Loucy (cell line): ENCODE results near the gene GUF1.

ENCODE experiments used
- H2AFZ ChIP-seq: fragments of 200-600 bp; sonication (generic); 2 replicates; pipeline ENCODE4 v1.6.0; 2016; ENCODE audit warnings: antibody characterized with exemption, mild to moderate bottlenecking, low read length, moderate library complexity
- H3F3A ChIP-seq: fragments of 200-600 bp; 2 replicates; pipeline ENCODE4 v1.6.0; 2016; ENCODE audit warnings: antibody characterized with exemption, low read depth, mild to moderate bottlenecking
- H3K27me3 ChIP-seq: fragments of 200-600 bp; sonication (generic); 2 replicates; pipeline ENCODE4 v1.6.1; 2014; ENCODE audit warnings: low read length, mild to moderate bottlenecking; ENCODE audit not compliant: insufficient read depth, poor library complexity, severe bottlenecking
- H3K36me3 ChIP-seq: fragments of 200-600 bp; sonication (generic); 2 replicates; pipeline ENCODE4 v1.6.1; 2016; ENCODE audit warnings: low read length; ENCODE audit not compliant: insufficient read depth
- H3K4me1 ChIP-seq: fragments of 200-600 bp; sonication (generic); 2 replicates; pipeline ENCODE4 v1.5.1; 2014; ENCODE audit warnings: low read length, mild to moderate bottlenecking; ENCODE audit not compliant: insufficient read depth, poor library complexity, severe bottlenecking
- H3K4me2 ChIP-seq: fragments of 200-600 bp; sonication (generic); 2 replicates; pipeline ENCODE4 v1.6.0; 2014; ENCODE audit warnings: antibody characterized with exemption, low read length, low read depth, mild to moderate bottlenecking; ENCODE audit not compliant: poor library complexity, severe bottlenecking
- H3K4me3 ChIP-seq: fragments of 200-600 bp; sonication (generic); 2 replicates; pipeline ENCODE4 v1.5.1; 2014; ENCODE audit warnings: low read length, mild to moderate bottlenecking, mixed read lengths; ENCODE audit not compliant: poor library complexity, severe bottlenecking
- H3K79me2 ChIP-seq: fragments of 200-600 bp; sonication (generic); 2 replicates; pipeline ENCODE4 v1.6.1; 2014; ENCODE audit warnings: low read length; ENCODE audit not compliant: insufficient read depth
- H3K9ac ChIP-seq: fragments of 200-600 bp; sonication (generic); 2 replicates; pipeline ENCODE4 v1.6.0; 2014; ENCODE audit warnings: mild to moderate bottlenecking, low read depth, low read length, moderate library complexity; ENCODE audit not compliant: poor library complexity, severe bottlenecking
- H3K9me2 ChIP-seq: fragments of 200-600 bp; sonication (generic); replicated peaks from 2 replicates; pipeline ENCODE4 v1.6.1; 2016; ENCODE audit warnings: low read depth, low read length, mixed read lengths
- H3K9me3 ChIP-seq: fragments of 200-600 bp; sonication (generic); 2 replicates; pipeline ENCODE4 v1.6.1; 2014; ENCODE audit warnings: mild to moderate bottlenecking, antibody characterized with exemption, low read length, low read depth; ENCODE audit not compliant: insufficient read depth
- H4K20me1 ChIP-seq: fragments of 200-600 bp; sonication (generic); 2 replicates; pipeline ENCODE4 v1.6.0; 2014; ENCODE audit warnings: antibody characterized with exemption, low read length, mild to moderate bottlenecking; ENCODE audit not compliant: insufficient read depth, poor library complexity, severe bottlenecking
- CTCF ChIP-seq: fragments of 200-600 bp; sonication (generic); conservative IDR thresholded peaks from 2 replicates; pipeline ENCODE4 v1.5.1; 2014; ENCODE audit warnings: mild to moderate bottlenecking, antibody characterized with exemption, low read length
- EZH2phosphoT487 ChIP-seq: fragments of 200-600 bp; IDR thresholded peaks from 2 replicates; pipeline ENCODE4 v1.6.1; 2018; ENCODE audit warnings: antibody characterized with exemption, mild to moderate bottlenecking, moderate library complexity, borderline replicate concordance

GUF1 gene

GRCh38 chr4:44661940-44662622 lies 16.1 kb upstream of the GUF1 start:
- H4K20me1 ChIP-seq: no peaks in the 10 kb centered on the region
- no peak overlapping the region for H2AFZ ChIP-seq
- no peaks in the 10 kb centered on the region for H3F3A ChIP-seq
- no peak overlapping the region for H3K4me2 ChIP-seq
- no peaks in the 10 kb centered on the region for H3K36me3 ChIP-seq
- H3K9me3 ChIP-seq: no peaks in the 10 kb centered on the region
- H3K9ac ChIP-seq: no peak overlapping the region
- H3K4me1 ChIP-seq: no peaks in the 10 kb centered on the region
- H3K79me2 ChIP-seq: no peaks in the 10 kb centered on the region
- H3K27me3 ChIP-seq: no peaks in the 10 kb centered on the region
- TF ChIP-seq EZH2phosphoT487 (no peak), CTCF (no peak)
- no peak overlapping the region for H3K4me3 ChIP-seq
- no peaks in the 10 kb centered on the region for H3K9me2 ChIP-seq

GRCh38 chr4:44662623-44663005 lies 15.6 kb upstream of the GUF1 start:
- Histone ChIP-seq H3K36me3 (no peaks in the 10 kb centered on the region), H3K4me2 (no peak overlapping the region), H3F3A (no peaks in the 10 kb centered on the region), H3K9me2 (no peaks in the 10 kb centered on the region), H2AFZ (no peak overlapping the region), H3K27me3 (no peaks in the 10 kb centered on the region), H3K4me3 (no peak overlapping the region), H3K79me2 (no peaks in the 10 kb centered on the region), H4K20me1 (no peaks in the 10 kb centered on the region), H3K9me3 (no peaks in the 10 kb centered on the region), H3K9ac (no peak overlapping the region), H3K4me1 (no peaks in the 10 kb centered on the region)
- TF ChIP-seq CTCF (no peak), EZH2phosphoT487 (no peak)

- Histone ChIP-seq H3K27me3 (no peaks in the 10 kb centered on the region), H4K20me1 (no peaks in the 10 kb centered on the region), H3K4me3 (no peak overlapping the region), H3K9me2 (no peaks in the 10 kb centered on the region), H2AFZ (no peak overlapping the region), H3K79me2 (no peaks in the 10 kb centered on the region), H3K36me3 (no peaks in the 10 kb centered on the region), H3K4me2 (no peak overlapping the region), H3K9ac (no peak overlapping the region), H3K4me1 (no peaks in the 10 kb centered on the region), H3F3A (no peaks in the 10 kb centered on the region), H3K9me3 (no peaks in the 10 kb centered on the region)
- no peak for TF ChIP-seq EZH2phosphoT487
- TF ChIP-seq CTCF: no peak
These were observed 14.5 kb upstream of the GUF1 start for GRCh38 chr4:44663539-44664263.
